Ectodermal cell (in vitro differentiated cells): ENCODE data around the gene RUBCNL.

ENCODE experiments used
- H3K27ac ChIP-seq: 2 replicates; pipeline ENCODE4 v1.7.0; 2013; ENCODE audit warnings: mild to moderate bottlenecking, low read depth, low read length; ENCODE audit not compliant: insufficient read depth, poor library complexity, severe bottlenecking
- H3K27me3 ChIP-seq: 2 replicates; pipeline ENCODE4 v1.7.0; 2013; ENCODE audit warnings: mild to moderate bottlenecking, low read length; ENCODE audit not compliant: insufficient read depth, control insufficient read depth, poor library complexity, severe bottlenecking
- H3K36me3 ChIP-seq: one replicate; pipeline ENCODE4 v1.7.0; 2013; ENCODE audit warnings: low read length; ENCODE audit not compliant: control insufficient read depth, insufficient read depth
- H3K4me1 ChIP-seq: one replicate; pipeline ENCODE4 v1.7.0; 2013; ENCODE audit warnings: low read length; ENCODE audit not compliant: control insufficient read depth, insufficient read depth
- H3K4me3 ChIP-seq: 2 replicates; pipeline ENCODE4 v1.7.0; 2013; ENCODE audit warnings: low read depth, low read length, control low read depth; ENCODE audit not compliant: insufficient read depth
- H3K9me3 ChIP-seq: 2 replicates; pipeline ENCODE4 v1.7.0; 2013; ENCODE audit warnings: mild to moderate bottlenecking, low read length, moderate library complexity; ENCODE audit not compliant: control insufficient read depth
- WGBS, 2 experiments: methylation state at CpG; one replicate each; pipeline ENCODE4 v1.1.7; 2013; ENCODE audit warnings: missing lambda C conversion rate in 2 of 2; 5-methylcytosine and 5-hydroxymethylcytosine counted together

Gene RUBCNL

DNA sequence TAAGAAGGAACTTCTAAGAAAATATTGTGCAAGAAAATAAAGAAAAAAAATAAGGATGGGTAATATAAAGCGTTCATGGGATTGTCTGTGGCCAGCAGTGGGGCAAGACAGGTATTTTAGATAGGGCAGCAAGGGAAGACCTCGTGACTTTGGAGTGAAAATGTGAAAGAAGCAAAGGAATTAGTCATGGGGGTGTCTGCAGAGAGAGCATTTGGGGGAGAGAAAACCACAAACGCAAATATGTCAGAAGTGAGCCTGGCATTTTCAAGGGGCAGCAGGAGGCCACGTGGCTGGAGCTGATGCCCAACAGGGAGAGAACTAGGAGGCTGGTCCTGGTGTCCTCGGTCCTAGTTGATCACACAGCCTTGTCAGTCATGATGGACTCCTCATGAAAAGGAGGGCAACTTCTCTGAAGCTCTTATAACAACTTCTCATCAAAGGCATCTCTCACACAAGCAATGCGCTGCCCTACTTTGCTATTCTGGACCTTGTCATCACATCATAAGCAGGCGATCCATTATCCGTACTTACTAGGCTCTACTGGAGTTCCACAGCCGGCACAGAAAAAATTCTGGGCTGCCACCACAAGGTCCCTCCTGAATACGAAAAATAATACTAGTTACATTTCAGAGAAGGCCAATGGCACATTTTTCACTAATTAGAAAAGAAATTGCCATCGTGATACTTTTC, 31.0 kb downstream of the RUBCNL start:
- H3K9me3 ChIP-seq, result no peaks in the 10 kb centered on the region
- WGBS, 2 experiments, result 91 to 93% methylated on average over 11 of the region's 11 CpGs
- no peak overlapping the region for H3K4me3 ChIP-seq
- H3K27ac ChIP-seq, result no peak overlapping the region
- H3K4me1 ChIP-seq, result no peaks in the 10 kb centered on the region
- no peaks in the 10 kb centered on the region for H3K36me3 ChIP-seq
- H3K27me3 ChIP-seq, result no peaks in the 10 kb centered on the region

DNA sequence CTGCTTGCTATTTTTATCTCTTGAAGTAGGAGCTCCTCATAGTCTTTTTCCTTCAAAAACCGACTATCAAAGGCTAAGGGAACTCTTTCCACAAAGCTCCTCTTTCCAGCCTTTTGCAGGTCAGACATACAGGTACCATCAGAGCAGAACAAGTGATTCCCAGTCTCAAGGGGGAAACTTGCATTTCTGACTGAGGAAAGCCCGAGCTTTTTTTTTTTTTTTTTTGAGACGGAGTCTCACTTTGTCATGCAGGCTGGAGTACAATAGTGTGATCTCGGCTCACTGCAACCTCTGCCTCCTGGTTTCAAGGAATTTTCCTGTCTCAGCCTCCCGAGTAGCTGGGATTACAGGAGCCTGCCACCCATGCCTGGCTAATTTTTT, 32.0 kb downstream of the RUBCNL start:
- Histone ChIP-seq H3K36me3 (no peaks in the 10 kb centered on the region), H3K27me3 (no peaks in the 10 kb centered on the region), H3K4me1 (no peaks in the 10 kb centered on the region), H3K27ac (no peak overlapping the region), H3K9me3 (no peaks in the 10 kb centered on the region), H3K4me3 (no peak overlapping the region)
- WGBS, 2 experiments, result 64 to 66% methylated on average over 5 of the region's 5 CpGs

- Histone ChIP-seq H3K9me3 (no peaks in the 10 kb centered on the region), H3K4me1 (no peaks in the 10 kb centered on the region), H3K36me3 (no peaks in the 10 kb centered on the region), H3K4me3 (no peak overlapping the region), H3K27me3 (no peaks in the 10 kb centered on the region), H3K27ac (no peak overlapping the region)
- 92% methylated on average over 9 of the region's 9 CpGs for WGBS, 2 experiments
Measured at GRCh38 chr13:46354156-46355087, 32.6 kb downstream of the RUBCNL start.

DNA sequence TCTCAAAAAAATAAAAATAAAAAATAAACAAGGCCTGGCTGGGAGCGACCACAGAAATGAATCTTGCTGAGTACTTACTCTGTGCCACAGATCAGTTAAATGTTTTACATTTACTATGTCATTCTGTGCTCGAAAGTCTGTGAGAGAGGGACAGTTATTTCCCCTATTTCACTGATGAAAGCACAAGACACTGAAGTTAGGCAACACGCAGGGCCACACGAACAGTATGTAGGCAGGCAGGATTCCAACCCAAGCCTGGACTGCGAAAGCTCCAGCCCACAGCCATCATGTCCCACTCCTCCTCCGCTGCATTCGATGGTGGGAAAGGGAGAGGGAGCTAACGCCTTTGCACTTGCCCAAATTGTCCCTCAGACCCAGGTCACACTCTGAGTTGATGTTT, 34.2 kb downstream of the RUBCNL start:
- Histone ChIP-seq H3K4me3 (no peak overlapping the region), H3K9me3 (no peaks in the 10 kb centered on the region), H3K4me1 (no peaks in the 10 kb centered on the region), H3K27ac (no peak overlapping the region), H3K36me3 (no peaks in the 10 kb centered on the region), H3K27me3 (no peaks in the 10 kb centered on the region)
- WGBS, 2 experiments, result 95 to 96% methylated on average over 8 of the region's 8 CpGs

DNA sequence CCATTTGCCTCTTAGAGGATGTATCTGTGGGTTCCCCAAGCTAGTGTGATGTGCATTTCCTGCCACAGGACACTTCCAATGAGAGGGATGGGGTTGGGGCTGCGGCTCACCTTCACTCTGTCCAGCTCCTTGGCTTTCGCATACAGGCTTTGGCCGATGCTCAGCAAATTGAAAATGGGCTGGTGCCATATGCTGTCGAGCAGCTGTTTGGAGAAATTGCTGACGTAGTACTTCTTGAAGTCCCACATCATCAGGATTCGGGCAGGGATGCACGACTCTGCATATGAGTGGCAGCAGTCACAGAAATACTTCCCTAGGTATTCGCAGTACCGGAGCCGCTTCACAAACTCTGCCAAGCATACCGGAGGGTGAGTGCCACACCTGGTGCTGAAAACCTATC, 37.0 kb downstream of the RUBCNL start:
- 95 to 96% methylated on average over 11 of the region's 11 CpGs for WGBS, 2 experiments
- Histone ChIP-seq H3K36me3 (no peaks in the 10 kb centered on the region), H3K27me3 (no peaks in the 10 kb centered on the region), H3K4me1 (no peaks in the 10 kb centered on the region), H3K9me3 (no peaks in the 10 kb centered on the region), H3K4me3 (no peak overlapping the region), H3K27ac (no peak overlapping the region)

- 87 to 96% methylated on average over 1 of the region's 1 CpG for WGBS, 2 experiments
- Histone ChIP-seq H3K4me3 (no peak overlapping the region), H3K4me1 (no peaks in the 10 kb centered on the region), H3K36me3 (no peaks in the 10 kb centered on the region), H3K9me3 (no peaks in the 10 kb centered on the region), H3K27ac (no peak overlapping the region), H3K27me3 (no peaks in the 10 kb centered on the region)
Measured at GRCh38 chr13:46348961-46349360, 38.1 kb downstream of the RUBCNL start.

GRCh38 chr13:46347277-46347676, 39.8 kb downstream of the RUBCNL start:
- Histone ChIP-seq H3K27me3 (no peaks in the 10 kb centered on the region), H3K4me1 (no peaks in the 10 kb centered on the region), H3K36me3 (no peaks in the 10 kb centered on the region), H3K4me3 (no peak overlapping the region), H3K27ac (no peak overlapping the region), H3K9me3 (no peaks in the 10 kb centered on the region)
- WGBS, 2 experiments, result 94 to 95% methylated on average over 4 of the region's 4 CpGs

GRCh38 chr13:46345866-46346265, 41.2 kb downstream of the RUBCNL start:
- H3K4me3 ChIP-seq, result no peak overlapping the region
- 93 to 94% methylated on average over 5 of the region's 5 CpGs for WGBS, 2 experiments

GRCh38 chr13:46345398-46345797, 41.7 kb downstream of the RUBCNL start:
- H3K27me3 ChIP-seq, result no peaks in the 10 kb centered on the region
- H3K9me3 ChIP-seq, result no peaks in the 10 kb centered on the region
- 91 to 98% methylated on average over 5 of the region's 5 CpGs for WGBS, 2 experiments

More at GRCh38 chr13:46345866-46346265, 41.2 kb downstream of the RUBCNL start:
- H3K27me3 ChIP-seq, result no peaks in the 10 kb centered on the region
- no peaks in the 10 kb centered on the region for H3K9me3 ChIP-seq
- H3K27ac ChIP-seq, result no peak overlapping the region
- H3K4me1 ChIP-seq, result no peaks in the 10 kb centered on the region
- H3K36me3 ChIP-seq, result no peaks in the 10 kb centered on the region

DNA sequence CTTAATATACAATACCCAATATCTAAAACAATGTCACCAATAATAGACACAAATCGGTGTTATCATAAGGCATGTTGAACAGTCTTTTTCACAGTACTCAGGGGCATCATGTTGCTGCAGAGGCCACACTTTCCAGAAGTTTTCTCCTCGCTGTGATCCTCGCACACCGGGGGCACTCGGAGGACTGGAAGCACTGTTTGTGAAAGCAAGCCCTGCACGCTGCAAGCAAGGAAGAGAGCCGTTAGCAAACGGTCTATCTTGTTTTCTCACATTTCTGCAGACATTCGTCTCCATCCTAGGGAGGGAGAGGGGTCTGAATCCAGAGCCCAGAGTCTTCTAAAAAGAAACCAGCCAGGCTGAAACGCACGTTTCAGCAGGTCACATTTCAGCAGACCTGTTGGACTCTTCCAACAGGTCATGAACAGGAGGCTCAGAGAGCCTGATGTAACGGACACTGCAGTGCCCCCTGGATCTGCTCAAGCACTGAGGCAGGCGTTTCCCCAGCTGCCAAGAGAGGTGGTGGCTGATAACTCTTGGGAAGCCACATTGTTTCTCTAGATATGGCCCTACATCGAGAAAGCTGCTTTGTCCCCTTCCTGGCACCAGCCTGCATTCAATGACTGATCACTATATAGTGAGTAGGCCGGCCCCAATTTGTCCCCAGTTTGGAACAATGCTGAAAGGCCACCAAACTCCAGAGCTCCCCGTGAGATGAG, 43.6 kb downstream of the RUBCNL start:
- Histone ChIP-seq H3K36me3 (no peaks in the 10 kb centered on the region), H3K27me3 (no peaks in the 10 kb centered on the region), H3K27ac (no peak overlapping the region), H3K4me3 (no peak overlapping the region), H3K9me3 (no peaks in the 10 kb centered on the region), H3K4me1 (no peaks in the 10 kb centered on the region)
- 90 to 93% methylated on average over 16 of the region's 16 CpGs for WGBS, 2 experiments

More at GRCh38 chr13:46345398-46345797, 41.7 kb downstream of the RUBCNL start:
- Histone ChIP-seq H3K4me1 (no peaks in the 10 kb centered on the region), H3K27ac (no peak overlapping the region), H3K4me3 (no peak overlapping the region), H3K36me3 (no peaks in the 10 kb centered on the region)
